Activated T-cell treated with anti-CD3 and anti-CD28 coated beads for 48 hours (primary cell): Measurements from ENCODE around the gene RPL12.

Source experiments
- DNase-seq: peaks from one replicate; pipeline ENCODE4 v3.0.0-alpha.2; 2020; ENCODE audit warnings: low read depth

RPL12 gene

GRCh38 chr9:127404631-127405030 is 46.6 kb downstream of the RPL12 start:
- no peak for DNase-seq

DNA sequence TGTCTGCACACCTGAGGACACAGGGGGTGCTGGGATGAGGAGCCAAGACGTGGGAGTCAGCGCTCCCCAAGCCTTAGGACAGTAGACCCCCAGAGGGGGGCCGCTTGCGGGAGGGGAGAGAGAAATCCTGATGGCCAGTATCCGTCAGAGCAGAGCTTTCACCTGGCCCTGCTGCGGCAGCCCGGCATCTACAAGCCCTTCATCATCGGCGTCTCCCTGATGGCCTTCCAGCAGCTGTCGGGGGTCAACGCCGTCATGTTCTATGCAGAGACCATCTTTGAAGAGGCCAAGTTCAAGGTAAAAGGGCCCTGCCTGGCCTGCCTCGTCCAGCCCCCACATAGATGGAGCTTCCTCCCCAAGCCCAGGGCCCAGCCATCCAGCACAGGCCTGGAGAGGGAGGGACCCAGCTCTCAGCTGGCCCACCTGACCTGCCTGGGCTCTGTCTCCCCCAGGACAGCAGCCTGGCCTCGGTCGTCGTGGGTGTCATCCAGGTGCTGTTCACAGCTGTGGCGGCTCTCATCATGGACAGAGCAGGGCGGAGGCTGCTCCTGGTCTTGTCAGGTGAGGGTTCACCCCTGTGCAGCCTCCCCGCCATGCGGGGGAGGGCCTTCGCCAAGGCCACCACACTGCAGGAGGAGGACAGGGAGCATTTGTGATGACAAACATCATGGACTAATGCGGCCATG is 47.6 kb downstream of the RPL12 start:
- no peak for DNase-seq

- no peak for DNase-seq
Measured at GRCh38 chr9:127402401-127403090, 48.7 kb downstream of the RPL12 start.

DNA sequence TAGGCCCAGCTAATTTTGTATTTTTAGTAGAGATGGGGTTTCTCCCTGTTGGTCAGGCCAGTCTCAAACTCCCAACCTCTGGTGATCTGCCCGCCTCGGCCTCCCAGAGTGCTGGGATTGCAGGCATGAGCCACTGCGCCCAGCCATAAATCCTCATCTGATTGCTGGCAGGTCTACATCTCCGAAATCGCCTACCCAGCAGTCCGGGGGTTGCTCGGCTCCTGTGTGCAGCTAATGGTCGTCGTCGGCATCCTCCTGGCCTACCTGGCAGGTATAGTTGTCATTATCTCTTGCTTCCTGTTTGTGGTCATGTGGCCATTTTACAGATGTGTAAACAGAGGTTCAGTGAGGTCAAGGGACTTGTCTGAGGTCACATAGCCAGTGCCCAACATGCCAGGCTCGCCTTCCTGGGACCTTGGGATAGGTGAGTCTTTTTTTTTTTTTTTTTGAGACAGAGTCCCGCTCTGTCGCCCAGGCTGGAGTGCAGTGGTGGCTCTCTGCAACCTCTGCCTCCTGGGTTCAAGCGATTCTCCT is 51.4 kb downstream of the RPL12 start:
- DNase-seq: no peak

- DNase-seq: no peak
Measured at GRCh38 chr9:127398715-127399400, 52.3 kb downstream of the RPL12 start.

- DNase-seq: no peak
Measured at GRCh38 chr9:127398275-127398647, 52.9 kb downstream of the RPL12 start.
